Eye (tissue), 1 donor: ENCODE measurements around the gene BCL7C.

ENCODE experiments used
- DNase-seq: peaks from one replicate; pipeline ENCODE4 v3.0.0-alpha.2; 2015

BCL7C gene

GRCh38 chr16:30922420-30922959 is 28.6 kb upstream of the BCL7C start:
- DNase-seq: peak; percentile 100

DNA sequence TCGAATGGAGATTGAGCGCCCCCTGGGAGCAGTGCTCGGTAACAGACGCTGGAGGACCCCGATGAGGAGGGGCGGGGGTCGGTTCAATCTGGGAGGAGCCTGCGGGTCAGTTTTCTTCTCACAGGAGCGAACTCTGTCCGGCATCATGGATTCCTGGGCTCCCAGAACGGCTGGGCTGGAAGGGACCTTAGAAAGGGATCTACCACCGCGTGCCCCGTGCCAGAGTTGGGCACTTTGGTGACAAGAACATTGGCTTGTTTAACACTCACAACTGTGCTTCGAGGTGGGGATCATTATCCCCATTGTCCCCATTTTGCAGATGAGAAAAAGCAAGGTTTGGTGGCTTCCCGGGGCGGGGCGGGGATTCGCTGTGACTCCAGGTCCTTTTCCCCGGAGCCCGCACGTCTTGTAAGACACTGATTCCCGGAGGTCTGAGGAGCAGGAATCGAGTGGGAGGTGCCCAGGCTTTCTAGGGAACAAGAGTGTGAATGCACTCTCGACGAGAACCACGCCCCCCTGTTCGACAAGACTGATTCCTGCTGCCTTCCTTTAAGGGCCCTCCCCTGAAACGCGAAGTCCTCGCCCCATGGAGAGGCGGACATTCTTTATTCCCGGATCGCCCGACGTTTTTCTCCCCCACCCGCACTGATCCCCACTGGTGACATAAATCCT is 28.0 kb upstream of the BCL7C start:
- DNase-seq: peak; percentile 99

DNA sequence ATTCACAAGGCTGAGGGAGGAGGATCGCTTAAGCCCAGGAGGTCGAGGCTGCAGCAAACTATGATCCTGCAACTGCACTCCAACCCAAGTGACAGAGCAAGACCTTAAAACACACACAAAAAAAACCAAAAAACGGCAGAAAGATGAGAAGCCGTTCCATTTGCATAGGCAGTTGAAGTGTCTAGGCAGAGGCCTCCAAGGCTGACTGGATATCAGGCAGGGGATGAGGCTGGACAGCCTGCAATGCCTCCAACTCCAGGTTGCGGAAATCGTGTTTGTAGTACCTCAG is 27.5 kb upstream of the BCL7C start:
- no peak for DNase-seq

GRCh38 chr16:30920891-30921290 is 27.0 kb upstream of the BCL7C start:
- no peak for DNase-seq

DNA sequence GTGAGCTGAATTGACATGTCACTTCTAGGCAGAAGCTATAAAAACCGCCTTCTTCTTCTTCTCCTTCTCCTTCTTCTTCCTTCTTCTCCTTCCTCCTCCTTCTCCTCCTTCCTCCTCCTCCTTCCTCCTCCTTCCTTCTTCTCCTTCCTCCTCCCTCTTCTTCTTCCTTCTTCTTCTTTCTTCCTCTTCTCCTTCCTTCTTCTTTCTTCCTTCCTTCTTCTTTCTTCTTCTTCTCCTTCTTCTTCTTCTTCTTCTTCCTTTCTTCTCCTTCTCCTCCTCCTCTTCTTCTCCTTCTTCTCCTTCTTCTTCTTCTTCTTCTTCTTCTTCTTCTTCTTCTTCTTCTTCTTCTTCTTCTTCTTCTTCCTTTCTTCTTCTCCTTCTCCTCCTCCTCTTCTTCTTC is 24.7 kb upstream of the BCL7C start:
- no peak for DNase-seq

- no peak for DNase-seq
Measured at GRCh38 chr16:30914830-30915229, 21.0 kb upstream of the BCL7C start.

- no peak for DNase-seq
Measured at GRCh38 chr16:30912794-30913412, 19.0 kb upstream of the BCL7C start.

GRCh38 chr16:30910427-30911029 is 16.7 kb upstream of the BCL7C start:
- no peak for DNase-seq

DNA sequence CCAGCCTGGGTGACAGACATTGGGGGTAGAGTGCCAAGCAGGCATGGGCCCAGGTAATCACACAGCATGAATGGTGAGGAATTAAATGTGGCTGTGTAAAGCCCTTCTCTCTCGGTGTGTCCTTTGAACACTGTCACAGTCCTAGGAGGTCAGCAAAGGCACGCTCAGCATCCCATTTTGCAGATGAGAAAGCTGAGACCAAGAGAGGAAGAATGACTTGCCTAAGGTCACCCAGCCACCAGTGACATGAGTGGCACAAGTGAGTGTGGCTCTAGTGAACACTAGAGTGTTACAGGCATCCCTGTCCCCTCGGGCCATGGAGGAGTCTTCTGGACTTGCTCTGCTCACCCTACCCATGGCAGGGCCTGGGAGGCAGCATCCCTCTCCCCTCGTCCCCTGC is 13.2 kb upstream of the BCL7C start:
- no peak for DNase-seq

GRCh38 chr16:30904114-30904780 is 10.4 kb upstream of the BCL7C start:
- no peak for DNase-seq

- no peak for DNase-seq
Measured at GRCh38 chr16:30903596-30903995, 9.7 kb upstream of the BCL7C start.

- DNase-seq: no peak
Measured at GRCh38 chr16:30903002-30903401, 9.1 kb upstream of the BCL7C start.

- peak; percentile 86 for DNase-seq
Measured at GRCh38 chr16:30902029-30902972, 8.4 kb upstream of the BCL7C start.

DNA sequence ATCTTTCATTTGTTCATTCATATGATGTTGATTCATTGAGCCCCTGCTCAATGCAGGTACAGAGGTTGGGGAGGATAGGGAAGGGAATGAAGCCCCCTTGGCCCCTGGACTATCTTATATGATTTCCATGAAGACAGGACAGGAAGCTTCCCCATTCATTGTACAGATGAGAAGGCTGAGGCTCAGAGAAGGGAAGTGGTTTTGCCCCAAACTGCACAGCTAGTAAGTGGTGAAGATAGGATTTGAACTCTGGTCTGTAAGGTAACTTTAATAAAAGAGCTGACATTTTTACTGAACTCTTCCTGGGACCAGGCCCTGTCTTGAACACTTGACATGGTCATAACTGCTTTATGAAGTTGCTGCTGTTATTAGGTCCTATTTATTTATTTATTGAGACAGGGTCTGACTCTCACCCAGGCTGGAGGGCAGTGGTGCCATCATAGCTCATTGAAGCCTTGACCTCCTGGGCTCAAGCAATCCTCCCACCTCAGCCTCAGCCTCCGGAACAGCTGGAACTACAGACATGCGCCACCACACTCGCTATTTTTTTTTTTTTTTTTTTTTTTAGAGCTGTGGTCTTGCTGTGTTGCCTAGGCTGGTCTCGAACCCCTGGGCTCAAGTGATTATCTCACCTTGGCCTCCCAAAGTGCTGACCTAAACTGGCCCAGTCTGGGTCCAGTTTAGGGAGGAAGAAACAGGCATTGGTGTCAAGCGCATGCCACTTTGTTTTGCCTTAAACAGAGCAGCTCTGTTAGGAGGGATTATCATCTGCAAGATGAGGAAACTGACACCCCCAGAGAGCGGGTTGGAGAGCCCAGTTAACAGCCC is 7.5 kb upstream of the BCL7C start:
- peak; percentile 75 for DNase-seq

- no peak for DNase-seq
Measured at GRCh38 chr16:30900588-30900987, 6.7 kb upstream of the BCL7C start.

DNA sequence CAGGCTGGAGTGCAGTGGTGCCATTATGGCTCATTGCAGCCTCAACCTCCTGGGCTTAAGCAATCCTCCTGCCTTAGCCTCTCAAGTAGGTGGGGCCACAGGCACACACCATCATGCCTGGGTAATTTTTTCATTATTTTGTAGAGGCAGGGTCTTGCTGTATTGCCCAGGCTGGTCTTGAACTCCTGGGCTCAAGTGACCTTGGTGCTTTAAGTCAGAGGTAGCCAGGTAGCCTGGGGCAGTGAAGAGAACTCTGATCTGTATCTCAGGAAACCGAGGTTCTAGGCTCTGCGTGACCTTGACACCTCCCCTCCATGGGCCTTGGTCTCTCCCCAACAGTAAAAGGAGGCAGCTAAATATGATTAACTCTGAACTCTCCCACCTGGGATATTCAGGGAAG is 5.9 kb upstream of the BCL7C start:
- no peak for DNase-seq

- peak; percentile 96 for DNase-seq
Measured at GRCh38 chr16:30896889-30897733, 3.2 kb upstream of the BCL7C start.

GRCh38 chr16:30896261-30896888 is 2.5 kb upstream of the BCL7C start, which contains the start of gene CTF1:
TSS of gene CTF1 (plus strand) at chr16:30896614. CDS start at chr16:30896644, 30 bp downstream.
- peak; percentile 95 for DNase-seq

- no peak for DNase-seq
Measured at GRCh38 chr16:30895627-30896260, 1.9 kb upstream of the BCL7C start.
